ENCODE data around the gene CIZ1. TPM values are rescaled to one million over a fixed set of nuclear protein-coding genes. Genes with fewer than 3 reads are reported as not detected.

CIZ1 gene
- total and polyA plus RNA-seq, 2 of the 13 experiments (the other 11 are each of a cell fraction or from before 2014, with no cell fraction given): 30.6 to 50.3 TPM

DNA sequence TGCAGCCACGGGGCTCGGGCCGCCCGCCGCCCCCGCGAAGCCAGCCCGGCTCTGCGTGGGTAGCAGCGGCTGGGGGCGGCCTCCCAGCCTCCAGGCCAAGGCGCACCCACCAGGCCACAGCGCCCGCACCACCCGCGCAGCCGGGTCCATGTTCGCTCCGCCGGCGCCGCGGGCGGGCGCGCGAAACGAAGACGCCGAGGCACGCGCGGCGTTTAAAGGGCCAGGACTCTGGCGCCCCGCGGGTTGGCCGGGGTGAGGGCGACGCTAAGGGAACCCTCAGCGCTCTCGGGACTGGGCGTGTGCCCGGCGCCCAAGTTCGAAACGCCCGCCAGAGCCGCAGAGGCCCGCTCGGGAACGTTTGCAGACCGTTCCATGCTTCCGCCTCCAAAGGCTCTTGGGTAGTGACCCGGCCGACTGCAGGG, 63.8 kb downstream of the CIZ1 start, which contains the start of gene PTGES2 (continued):
- TF ChIP-seq, protein P1, sequence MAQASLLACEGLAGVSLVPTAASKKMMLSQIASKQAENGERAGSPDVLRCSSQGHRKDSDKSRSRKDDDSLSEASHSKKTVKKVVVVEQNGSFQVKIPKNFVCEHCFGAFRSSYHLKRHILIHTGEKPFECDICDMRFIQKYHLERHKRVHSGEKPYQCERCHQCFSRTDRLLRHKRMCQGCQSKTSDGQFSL (CRISPR knock-in tag; IDR thresholded peaks at IDR 0.05): peak; percentile 60; the same call in 1 of the 2 replicates
- peak; percentile 44; the same call in 1 of the 2 replicates for TF ChIP-seq ZNF225 (CRISPR knock-in tag; IDR thresholded peaks at IDR 0.05)
- peak; percentile 63 for TF ChIP-seq MYC (CRISPR knock-in tag; IDR thresholded peaks at IDR 0.05; ENCODE audit: borderline replicate concordance)
- TF ChIP-seq KDM1A (CRISPR knock-in tag; IDR thresholded peaks at IDR 0.05): no peak
- TF ChIP-seq ZNF350 (CRISPR knock-in tag; IDR thresholded peaks at IDR 0.05; ENCODE audit: borderline replicate concordance, low read depth): peak; percentile 26; the same call in 1 of the 2 replicates
- no peak for TF ChIP-seq SRSF9 (IDR thresholded peaks at IDR 0.05; ENCODE audit: borderline replicate concordance, insufficient read depth, low read depth, low read length, poor library complexity, severe bottlenecking)
- peak; percentile 86; the same call in 1 of the 2 replicates for TF ChIP-seq CCDC6 (CRISPR knock-in tag; IDR thresholded peaks at IDR 0.05)
- TF ChIP-seq ISX (CRISPR knock-in tag; conservative IDR thresholded peaks at IDR 0.05): no peak
- peak; percentile 86 for TF ChIP-seq ZFY (CRISPR knock-in tag; IDR thresholded peaks at IDR 0.05)
- TF ChIP-seq, protein P2, sequence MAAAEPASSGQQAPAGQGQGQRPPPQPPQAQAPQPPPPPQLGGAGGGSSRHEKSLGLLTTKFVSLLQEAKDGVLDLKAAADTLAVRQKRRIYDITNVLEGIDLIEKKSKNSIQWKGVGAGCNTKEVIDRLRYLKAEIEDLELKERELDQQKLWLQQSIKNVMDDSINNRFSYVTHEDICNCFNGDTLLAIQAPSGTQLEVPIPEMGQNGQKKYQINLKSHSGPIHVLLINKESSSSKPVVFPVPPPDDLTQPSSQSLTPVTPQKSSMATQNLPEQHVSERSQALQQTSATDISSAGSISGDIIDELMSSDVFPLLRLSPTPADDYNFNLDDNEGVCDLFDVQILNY (CRISPR knock-in tag; conservative IDR thresholded peaks at IDR 0.05): peak; percentile 61
- TF ChIP-seq BCL6 (CRISPR knock-in tag; IDR thresholded peaks at IDR 0.05): no peak
- no peak for TF ChIP-seq SP5 (CRISPR knock-in tag; IDR thresholded peaks at IDR 0.05; ENCODE audit: borderline replicate concordance, low read depth)
- TF ChIP-seq HMG20A (CRISPR knock-in tag; IDR thresholded peaks at IDR 0.05; ENCODE audit: borderline replicate concordance): no peak
- TF ChIP-seq, protein P3, sequence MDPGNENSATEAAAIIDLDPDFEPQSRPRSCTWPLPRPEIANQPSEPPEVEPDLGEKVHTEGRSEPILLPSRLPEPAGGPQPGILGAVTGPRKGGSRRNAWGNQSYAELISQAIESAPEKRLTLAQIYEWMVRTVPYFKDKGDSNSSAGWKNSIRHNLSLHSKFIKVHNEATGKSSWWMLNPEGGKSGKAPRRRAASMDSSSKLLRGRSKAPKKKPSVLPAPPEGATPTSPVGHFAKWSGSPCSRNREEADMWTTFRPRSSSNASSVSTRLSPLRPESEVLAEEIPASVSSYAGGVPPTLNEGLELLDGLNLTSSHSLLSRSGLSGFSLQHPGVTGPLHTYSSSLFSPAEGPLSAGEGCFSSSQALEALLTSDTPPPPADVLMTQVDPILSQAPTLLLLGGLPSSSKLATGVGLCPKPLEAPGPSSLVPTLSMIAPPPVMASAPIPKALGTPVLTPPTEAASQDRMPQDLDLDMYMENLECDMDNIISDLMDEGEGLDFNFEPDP (CRISPR knock-in tag; conservative IDR thresholded peaks at IDR 0.05): no peak
- no peak for TF ChIP-seq SMARCC2 (IDR thresholded peaks at IDR 0.05)
- 0 out of 2 replicates have a peak, but pooled peaks have one; percentile 42 for TF ChIP-seq FOXO1 (CRISPR knock-in tag; IDR thresholded peaks at IDR 0.05)
- no peak for TF ChIP-seq NCOR1 (IDR thresholded peaks at IDR 0.05; ENCODE audit: borderline replicate concordance, low read length)
- no peak for TF ChIP-seq PRPF4 (IDR thresholded peaks at IDR 0.05; ENCODE audit: low read depth, low read length, poor library complexity, severe bottlenecking)
- peak; percentile 72 for TF ChIP-seq BHLHE40 (IDR thresholded peaks at IDR 0.05; ENCODE audit: low read length)

Data from HepG2 (cell line).